ENCODE measurements around the gene CALCB.

CALCB gene

DNA sequence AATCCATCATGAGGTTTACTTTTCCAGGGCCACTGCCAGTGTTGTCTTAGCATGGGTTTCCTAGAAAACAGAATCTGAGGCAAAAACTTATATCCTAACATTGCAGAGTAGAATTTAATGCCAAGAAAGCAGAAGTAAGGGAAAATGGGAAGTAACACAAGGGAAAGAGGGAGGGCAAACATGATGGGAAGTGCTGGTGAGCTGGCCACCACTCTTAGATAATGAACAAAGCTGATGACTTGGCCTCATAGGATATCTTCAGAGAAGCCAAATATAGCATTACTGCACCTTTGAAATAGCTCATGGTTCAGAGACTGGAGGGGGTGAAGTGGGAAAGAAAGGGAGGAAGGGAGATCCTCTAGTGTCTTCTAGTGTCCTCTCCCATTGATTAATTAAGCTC, 24.8 kb upstream of the CALCB start:
- H3K9ac ChIP-seq (ENCODE audit: low read length), result no peak overlapping the region
- no peaks in the 10 kb centered on the region for H4K20me1 ChIP-seq (ENCODE audit: insufficient read depth, low read length)
- no peaks in the 10 kb centered on the region for H3K36me3 ChIP-seq (ENCODE audit: insufficient read depth, low read length)
- H3K4me3 ChIP-seq (ENCODE audit: low read depth, low read length, poor library complexity, severe bottlenecking), result no peak overlapping the region
- H3F3A ChIP-seq (ENCODE audit: insufficient read depth, low read length), result no peaks in the 10 kb centered on the region
- H3K27ac ChIP-seq (ENCODE audit: low read depth, low read length, poor library complexity, severe bottlenecking), result no peak overlapping the region
- TF ChIP-seq, protein P1, sequence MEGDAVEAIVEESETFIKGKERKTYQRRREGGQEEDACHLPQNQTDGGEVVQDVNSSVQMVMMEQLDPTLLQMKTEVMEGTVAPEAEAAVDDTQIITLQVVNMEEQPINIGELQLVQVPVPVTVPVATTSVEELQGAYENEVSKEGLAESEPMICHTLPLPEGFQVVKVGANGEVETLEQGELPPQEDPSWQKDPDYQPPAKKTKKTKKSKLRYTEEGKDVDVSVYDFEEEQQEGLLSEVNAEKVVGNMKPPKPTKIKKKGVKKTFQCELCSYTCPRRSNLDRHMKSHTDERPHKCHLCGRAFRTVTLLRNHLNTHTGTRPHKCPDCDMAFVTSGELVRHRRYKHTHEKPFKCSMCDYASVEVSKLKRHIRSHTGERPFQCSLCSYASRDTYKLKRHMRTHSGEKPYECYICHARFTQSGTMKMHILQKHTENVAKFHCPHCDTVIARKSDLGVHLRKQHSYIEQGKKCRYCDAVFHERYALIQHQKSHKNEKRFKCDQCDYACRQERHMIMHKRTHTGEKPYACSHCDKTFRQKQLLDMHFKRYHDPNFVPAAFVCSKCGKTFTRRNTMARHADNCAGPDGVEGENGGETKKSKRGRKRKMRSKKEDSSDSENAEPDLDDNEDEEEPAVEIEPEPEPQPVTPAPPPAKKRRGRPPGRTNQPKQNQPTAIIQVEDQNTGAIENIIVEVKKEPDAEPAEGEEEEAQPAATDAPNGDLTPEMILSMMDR (IDR thresholded peaks at IDR 0.05; ENCODE audit: low read length), result no peak
- TF ChIP-seq EZH2 (IDR thresholded peaks at IDR 0.05; ENCODE audit: borderline replicate concordance, low read length), result no peak
- no peaks in the 10 kb centered on the region for H3K79me2 ChIP-seq (ENCODE audit: insufficient read depth, low read length)
- H3K9me2 ChIP-seq (ENCODE audit: low read depth, low read length), result no peaks in the 10 kb centered on the region
- H2AFZ ChIP-seq (ENCODE audit: low read length), result no peak overlapping the region
- no peaks in the 10 kb centered on the region for H3K4me1 ChIP-seq (ENCODE audit: insufficient read depth, low read length, severe bottlenecking)
- H3K27me3 ChIP-seq (ENCODE audit: insufficient read depth, low read length), result no peaks in the 10 kb centered on the region
- H3K4me2 ChIP-seq (ENCODE audit: low read length), result no peak overlapping the region
- no peaks in the 10 kb centered on the region for H3K9me3 ChIP-seq (ENCODE audit: low read length)

DNA sequence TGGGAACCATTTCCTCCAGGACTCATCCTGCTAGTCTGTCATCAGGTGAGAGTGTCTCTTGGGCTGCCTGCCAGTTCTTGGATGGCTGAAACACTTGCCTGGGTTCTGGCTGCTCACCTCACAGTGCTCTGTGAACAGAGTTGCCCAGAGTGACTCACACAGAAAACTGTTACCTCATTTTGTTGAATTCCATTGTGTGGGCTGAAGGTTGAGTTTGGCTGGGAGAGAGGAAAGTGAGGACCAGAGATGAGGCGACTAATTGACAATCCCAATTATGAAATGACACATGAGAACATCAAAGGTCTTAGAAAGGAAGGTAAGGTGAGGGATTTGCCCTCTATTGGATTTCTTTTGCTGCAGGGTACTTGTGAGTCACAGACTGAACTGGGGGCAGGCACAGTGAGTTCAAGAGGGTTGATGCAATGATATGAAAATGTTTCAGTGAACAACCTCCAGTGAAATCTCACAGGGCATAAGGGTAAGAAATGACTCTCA, 20.2 kb upstream of the CALCB start:
- Histone ChIP-seq H3K9me3 (ENCODE audit: low read length) (no peaks in the 10 kb centered on the region), H3K36me3 (ENCODE audit: insufficient read depth, low read length) (no peaks in the 10 kb centered on the region), H4K20me1 (ENCODE audit: insufficient read depth, low read length) (no peaks in the 10 kb centered on the region), H3K4me3 (ENCODE audit: low read depth, low read length, poor library complexity, severe bottlenecking) (no peak overlapping the region), H3K27me3 (ENCODE audit: insufficient read depth, low read length) (no peaks in the 10 kb centered on the region), H3F3A (ENCODE audit: insufficient read depth, low read length) (no peaks in the 10 kb centered on the region), H2AFZ (ENCODE audit: low read length) (no peak overlapping the region), H3K4me1 (ENCODE audit: insufficient read depth, low read length, severe bottlenecking) (no peaks in the 10 kb centered on the region), H3K79me2 (ENCODE audit: insufficient read depth, low read length) (no peaks in the 10 kb centered on the region), H3K27ac (ENCODE audit: low read depth, low read length, poor library complexity, severe bottlenecking) (no peak overlapping the region), H3K9ac (ENCODE audit: low read length) (no peak overlapping the region), H3K4me2 (ENCODE audit: low read length) (no peak overlapping the region), H3K9me2 (ENCODE audit: low read depth, low read length) (no peaks in the 10 kb centered on the region)
- no peak for TF ChIP-seq EZH2 (IDR thresholded peaks at IDR 0.05; ENCODE audit: borderline replicate concordance, low read length)
- TF ChIP-seq, protein P1 (IDR thresholded peaks at IDR 0.05; ENCODE audit: low read length), result no peak

DNA sequence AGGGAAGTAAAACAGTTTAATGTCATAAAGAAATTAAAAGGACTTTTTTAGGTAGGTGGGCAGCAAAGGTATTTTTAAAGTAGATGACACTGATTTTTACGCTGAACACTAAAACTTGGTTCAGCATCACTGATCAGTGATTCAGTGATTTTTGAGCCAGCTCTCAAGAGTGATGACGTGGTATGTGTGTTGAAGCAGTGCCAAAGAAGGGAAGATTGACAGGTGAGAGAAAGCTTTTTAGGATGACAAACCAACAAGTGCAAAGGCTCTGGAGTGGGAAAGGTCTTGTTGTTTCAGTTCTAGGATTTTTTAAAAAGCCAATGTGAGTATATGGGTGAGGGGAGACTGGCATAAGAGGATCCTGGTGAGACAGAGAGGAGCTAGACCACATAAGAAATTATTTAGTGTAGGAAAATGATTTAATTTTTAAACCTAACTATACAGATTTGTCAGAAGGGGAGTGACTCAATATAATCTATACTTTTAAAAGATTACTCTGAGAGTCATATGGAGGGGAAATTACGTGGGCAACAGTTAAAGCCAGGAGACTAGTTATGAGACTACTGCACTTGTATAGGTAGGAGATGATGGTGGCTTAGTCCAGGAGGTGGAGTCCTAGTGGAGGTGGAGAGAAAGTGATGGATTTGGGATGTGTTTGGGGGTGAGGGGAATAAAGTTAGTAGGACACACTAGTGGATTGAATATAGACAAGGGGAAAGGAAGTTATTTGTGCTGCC, 17.6 kb upstream of the CALCB start:
- no peaks in the 10 kb centered on the region for H4K20me1 ChIP-seq (ENCODE audit: insufficient read depth, low read length)
- H3K79me2 ChIP-seq (ENCODE audit: insufficient read depth, low read length), result no peaks in the 10 kb centered on the region
- H2AFZ ChIP-seq (ENCODE audit: low read length), result no peak overlapping the region
- no peaks in the 10 kb centered on the region for H3K4me1 ChIP-seq (ENCODE audit: insufficient read depth, low read length, severe bottlenecking)
- no peak for TF ChIP-seq EZH2 (IDR thresholded peaks at IDR 0.05; ENCODE audit: borderline replicate concordance, low read length)
- TF ChIP-seq, protein P1 (IDR thresholded peaks at IDR 0.05; ENCODE audit: low read length), result no peak
- H3K27ac ChIP-seq (ENCODE audit: low read depth, low read length, poor library complexity, severe bottlenecking), result no peak overlapping the region
- H3K9me2 ChIP-seq (ENCODE audit: low read depth, low read length), result no peaks in the 10 kb centered on the region
- H3K9ac ChIP-seq (ENCODE audit: low read length), result no peak overlapping the region
- H3K36me3 ChIP-seq (ENCODE audit: insufficient read depth, low read length), result no peaks in the 10 kb centered on the region
- H3F3A ChIP-seq (ENCODE audit: insufficient read depth, low read length), result no peaks in the 10 kb centered on the region
- no peaks in the 10 kb centered on the region for H3K27me3 ChIP-seq (ENCODE audit: insufficient read depth, low read length)
- no peaks in the 10 kb centered on the region for H3K9me3 ChIP-seq (ENCODE audit: low read length)
- H3K4me2 ChIP-seq (ENCODE audit: low read length), result no peak overlapping the region
- no peak overlapping the region for H3K4me3 ChIP-seq (ENCODE audit: low read depth, low read length, poor library complexity, severe bottlenecking)

Measured in OCI-LY1 (cell line).